Hepatic stellate cell (primary cell): ENCODE measurements around the gene SLAIN1.
"Not testable (repeated sequence)": the region's sequence is repeated elsewhere in the genome, so short reads cannot be mapped to it uniquely, and the experiment has no call there.

Experiments used
- DNase-seq: peaks from one replicate; pipeline ENCODE4 v3.0.0; 2011; ENCODE audit warnings: low spot score

The SLAIN1 gene

DNA sequence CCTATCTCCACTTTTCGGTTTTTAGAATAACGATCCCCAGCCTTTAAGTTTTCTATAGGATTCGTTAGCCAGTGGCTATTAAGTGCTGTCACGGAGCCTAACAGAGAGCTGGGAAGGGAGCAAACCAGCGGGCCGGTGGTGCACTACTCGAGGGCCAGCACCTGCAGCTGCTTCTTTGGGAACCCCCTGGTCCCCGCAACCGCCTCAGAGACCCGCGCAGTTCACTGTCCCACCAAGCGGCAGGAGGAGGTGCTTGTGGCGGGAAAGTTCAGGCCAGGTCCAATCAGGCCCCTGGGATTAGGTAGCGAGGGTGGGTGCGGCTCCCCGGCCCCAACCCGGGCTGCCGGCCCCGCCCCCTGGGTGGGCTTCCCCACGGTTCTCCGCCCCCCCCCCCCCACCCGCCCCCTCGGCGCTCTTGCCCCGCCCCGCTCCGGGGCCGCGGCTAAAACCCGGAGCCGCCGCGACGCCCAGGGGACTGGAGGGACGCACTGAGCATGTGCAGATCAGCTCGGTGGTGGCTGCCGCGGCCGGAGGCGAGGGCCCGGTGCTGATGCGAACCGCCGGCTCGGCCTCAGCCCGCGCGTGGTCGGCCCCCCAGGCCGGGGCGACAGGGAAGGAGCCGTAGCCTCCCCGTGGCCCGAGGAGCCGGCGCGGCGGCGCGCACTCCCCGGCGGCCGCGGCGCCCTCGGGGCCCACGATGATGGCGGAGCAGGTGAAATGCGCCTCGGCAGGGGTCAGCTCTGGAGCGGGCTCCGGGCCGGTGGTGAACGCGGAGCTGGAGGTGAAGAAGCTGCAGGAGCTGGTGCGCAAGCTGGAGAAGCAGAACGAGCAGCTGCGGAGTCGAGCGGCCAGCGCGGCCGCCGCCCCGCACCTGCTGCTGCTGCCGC, at the start of gene SLAIN1:
Gene SLAIN1, plus strand, starts transcription at position 471 of the 887 bp plus-strand sequence. Its CDS starts 227 bp downstream, at position 698.
- DNase-seq = peak; percentile 29

DNA sequence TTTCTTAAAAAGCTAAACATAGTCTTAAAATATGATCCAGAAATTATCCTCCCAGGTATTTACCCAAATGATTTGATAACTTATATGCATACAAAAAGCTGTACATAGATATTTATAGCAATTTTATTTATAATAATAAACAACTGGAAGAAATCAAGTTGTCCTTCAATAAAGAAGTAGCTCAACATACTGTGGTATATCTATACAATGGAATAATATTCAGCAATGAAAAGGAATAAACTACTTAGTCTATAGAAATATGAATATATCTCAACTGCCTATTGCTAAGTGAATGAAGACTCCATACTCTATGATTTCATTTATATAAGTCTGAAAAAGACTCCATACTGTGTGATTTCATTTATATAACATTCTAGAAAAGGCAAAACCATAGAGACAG, 47.1 kb upstream of the SLAIN1 start:
- DNase-seq = no peak

DNA sequence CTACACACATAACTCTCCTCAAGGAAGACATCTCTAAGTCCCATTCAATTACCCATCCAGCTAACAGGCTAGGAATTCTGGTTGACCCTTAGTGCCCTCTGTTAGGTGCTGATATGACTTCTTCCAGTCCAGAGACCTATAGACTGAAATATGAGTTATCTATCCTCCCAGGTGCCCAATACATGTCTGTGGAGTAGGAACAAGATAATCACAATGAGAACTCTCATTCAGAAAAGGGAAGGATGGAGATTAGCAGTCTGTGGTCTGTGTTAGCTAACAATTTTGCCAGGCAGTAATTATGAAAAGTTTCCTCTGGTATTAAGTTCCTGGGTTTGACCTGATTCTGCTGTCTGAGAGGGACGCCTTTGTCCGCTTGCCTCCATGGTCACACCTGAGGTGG, 44.2 kb upstream of the SLAIN1 start:
- DNase-seq = no peak

DNA sequence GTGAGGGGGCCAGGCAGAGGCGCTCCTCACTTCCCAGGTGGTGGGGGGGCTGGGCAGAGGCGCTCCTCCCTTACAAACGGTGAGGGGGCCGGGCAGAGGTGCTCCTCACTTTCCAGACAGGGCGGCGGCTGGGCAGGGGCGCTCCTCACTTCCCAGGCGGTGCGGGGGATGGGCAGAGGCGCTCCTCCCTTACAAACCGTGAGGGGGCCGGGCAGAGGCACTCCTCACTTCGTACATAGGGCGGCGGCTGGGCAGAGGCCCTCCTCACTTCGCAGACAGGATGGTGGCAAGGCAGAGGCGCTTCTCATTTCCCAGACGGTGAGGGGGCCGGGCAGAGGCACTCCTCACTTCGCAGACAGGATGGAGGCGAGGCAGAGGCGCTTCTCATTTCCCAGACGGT, 37.5 kb upstream of the SLAIN1 start:
- not testable (repeated sequence) for DNase-seq

DNA sequence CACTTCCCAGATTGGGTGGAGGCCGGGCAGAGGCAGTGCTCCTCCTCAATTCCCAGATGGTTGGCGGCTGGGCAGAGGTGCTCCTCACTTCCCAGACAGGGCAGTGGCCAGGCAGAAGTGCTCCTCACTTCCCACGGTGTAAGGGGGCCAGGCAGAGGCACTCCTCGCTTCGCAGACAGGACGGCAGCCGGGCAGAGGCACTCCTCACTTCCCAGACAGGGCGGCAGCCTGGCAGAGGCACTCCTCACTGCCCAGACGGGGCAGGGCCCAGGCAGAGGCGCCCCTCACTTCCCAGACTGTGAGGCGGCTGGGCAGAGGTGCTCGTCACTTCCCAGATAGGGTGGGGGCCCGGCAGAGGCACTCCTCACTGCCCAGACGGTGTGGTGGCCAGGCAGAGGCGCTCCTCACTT, 36.6 kb upstream of the SLAIN1 start:
- no peak for DNase-seq

DNA sequence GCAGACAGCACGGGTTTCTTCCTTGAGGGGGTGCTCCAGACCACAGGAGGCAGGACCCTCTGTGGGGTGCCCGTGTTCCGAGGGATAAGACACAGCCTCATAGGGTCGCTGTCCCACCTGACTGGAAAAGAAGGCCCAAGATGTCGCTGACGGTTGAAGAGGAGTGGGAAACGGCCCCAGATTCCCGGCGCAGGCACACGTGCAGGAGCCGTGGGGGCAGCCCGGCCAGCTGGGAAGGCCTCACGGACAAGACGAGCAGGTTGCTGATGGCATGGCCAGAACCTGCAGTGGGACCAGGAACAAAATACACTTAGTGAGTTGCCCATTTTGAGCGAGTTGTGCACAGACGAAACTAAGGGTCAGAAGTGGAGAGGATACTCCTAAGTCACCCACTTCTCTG, 35.2 kb upstream of the SLAIN1 start:
- not testable (repeated sequence) for DNase-seq

DNA sequence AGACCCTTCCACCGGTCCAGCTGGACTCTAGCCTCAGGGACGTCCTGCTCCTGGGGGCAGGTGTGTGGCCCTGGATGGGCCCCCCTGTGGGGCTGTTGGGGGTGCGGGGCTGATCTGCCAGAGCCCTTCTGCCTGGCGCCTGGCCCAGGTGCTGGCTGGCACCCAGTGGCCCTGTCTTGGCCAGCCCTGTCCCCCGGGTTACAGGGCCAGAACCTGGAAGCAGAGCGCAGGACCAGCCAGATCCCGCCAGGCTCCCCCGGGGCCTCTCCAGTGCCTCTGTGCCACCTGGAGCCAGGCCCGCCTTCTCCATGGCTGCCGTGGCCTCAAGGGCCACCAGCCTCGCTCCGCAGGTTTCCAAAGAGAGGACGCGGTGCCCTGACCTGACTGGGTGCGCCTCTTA, 34.7 kb upstream of the SLAIN1 start:
- not testable (repeated sequence) for DNase-seq

DNA sequence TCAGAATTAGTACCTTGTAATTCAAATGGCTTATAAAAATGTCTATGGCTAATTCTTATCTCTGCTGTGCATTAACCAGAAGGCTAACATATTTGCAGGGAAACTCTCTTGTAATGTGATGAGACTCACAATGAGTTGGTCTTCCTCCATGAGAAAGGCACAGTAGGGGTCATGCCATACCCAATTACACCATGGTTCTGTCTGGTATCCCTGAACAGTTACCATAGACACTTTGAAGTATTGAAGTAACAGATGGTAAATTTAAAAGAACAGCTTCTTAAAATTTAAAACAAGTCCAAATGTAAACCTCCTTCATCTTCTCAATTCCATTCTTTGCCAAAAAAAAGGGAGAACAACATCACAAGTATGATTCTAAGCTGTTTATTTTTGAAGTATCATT, 22.6 kb upstream of the SLAIN1 start:
- DNase-seq = no peak

DNA sequence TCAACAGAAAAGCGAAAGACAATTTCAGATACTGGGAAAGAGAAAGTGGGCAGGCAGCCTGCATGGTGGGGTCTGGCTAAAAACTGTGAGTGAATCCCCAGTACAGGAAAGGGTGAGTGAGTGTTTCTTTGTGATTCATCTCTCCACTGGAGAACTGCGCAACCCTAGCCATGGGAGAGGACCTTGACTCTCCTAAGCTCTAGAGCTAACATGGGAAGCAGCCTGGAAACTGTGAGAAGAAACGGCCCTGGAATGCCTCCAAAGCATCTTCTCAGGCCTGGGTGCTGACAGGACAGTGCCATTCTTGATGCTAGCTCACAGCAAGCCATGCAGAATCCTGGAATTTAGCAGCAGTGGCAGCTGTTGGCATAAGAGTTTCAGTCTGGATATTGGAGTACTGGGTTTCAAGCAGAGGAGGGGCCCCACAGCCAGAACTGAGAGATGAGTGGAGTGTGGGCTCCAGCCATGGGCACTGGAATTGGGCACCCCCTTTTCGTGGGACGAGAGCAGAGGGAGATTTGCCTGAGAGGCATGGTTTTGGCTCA, 18.7 kb upstream of the SLAIN1 start:
- DNase-seq = no peak

DNA sequence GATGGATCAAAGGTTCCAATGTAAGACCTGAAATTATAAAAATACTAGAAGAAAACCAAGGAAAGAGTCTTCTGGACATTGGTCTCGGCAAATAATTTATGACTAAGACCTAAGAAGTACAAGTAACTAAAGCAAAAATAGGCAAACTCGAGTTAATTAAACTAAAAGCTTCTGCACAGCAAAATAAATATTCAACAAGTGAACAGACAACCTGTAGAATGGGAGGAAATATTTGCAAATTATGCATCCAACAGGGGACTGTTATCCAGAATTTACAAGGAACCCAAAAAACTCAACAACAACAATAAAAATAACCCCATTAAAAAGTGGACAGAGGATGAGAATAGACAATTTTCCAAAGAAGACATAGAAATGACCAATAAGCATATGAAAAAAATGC, 9.7 kb upstream of the SLAIN1 start:
- DNase-seq = no peak

DNA sequence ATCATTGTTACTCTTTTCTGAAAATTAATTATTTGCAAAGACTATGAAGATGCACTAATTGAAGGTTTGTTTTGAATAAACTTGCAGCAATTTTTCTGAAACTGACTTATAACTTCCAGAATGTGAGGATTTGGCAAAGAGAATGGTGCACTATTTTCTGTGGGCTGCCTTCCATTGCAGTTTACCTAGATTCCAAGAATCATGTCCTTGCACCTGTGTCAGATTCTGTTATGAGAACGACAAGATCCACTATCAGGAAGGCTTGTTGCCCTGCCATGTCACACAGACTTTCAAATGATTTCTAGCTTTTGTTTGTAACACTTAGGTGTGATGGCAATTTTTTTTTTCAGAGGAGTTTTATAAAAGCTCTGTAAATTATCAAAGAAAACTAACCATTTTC, 5.6 kb upstream of the SLAIN1 start:
- no peak for DNase-seq

DNA sequence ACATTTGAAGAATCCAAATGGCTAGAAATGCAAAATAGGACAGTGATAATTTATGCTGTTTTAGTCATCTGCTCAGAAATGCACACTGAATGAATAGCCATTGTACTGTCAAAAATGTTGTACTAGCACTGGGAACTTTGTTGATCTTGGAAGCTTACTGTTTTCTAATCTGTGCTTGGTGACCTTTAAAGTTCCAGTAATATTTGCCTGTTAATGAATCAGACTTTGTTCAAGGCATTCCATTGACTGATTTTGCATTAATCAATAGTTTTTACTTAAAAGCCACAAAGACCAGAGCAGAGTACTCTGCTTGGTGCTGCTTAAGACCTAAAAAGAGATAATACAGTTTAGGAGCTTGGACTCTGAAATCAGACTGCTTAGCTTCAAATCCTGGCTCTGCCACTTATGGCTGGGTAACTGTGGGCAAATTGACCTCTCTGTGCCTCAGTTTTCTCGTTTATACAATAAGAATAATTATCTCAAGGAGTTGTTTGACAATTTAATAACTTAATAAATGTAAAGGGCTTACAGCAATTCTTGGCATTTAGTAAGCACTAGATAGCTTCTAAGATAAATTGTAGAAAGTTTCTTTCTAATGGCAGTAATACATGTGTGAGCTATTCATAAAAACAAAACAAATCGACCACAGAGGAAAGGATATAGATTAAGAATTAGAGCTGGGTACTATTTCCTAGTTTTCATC, 4.6 kb upstream of the SLAIN1 start:
- DNase-seq = no peak

DNA sequence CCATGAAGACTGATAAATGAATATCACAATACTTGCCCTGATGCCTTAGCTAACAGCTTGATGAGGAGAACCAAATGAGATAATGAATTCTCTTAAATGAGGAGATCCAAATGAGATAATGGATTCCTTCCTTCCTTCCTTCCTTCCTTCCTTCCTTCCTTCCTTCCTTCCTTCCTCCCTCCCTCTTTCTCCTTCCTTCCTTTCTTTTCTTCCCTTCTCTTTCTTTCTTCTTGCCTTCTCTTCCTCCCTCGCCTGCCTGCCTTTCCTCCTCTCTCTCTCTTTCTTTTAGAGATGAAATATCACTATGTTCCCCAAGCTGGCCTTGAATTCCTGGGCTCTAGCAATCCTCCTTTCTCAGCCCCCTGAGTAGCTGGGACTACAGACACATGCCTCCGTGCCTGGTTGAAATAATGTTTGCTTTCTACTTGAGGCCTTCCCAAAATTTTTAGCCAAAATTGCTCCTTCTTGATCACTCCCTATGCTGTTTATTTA, 4.0 kb upstream of the SLAIN1 start:
- DNase-seq = no peak

DNA sequence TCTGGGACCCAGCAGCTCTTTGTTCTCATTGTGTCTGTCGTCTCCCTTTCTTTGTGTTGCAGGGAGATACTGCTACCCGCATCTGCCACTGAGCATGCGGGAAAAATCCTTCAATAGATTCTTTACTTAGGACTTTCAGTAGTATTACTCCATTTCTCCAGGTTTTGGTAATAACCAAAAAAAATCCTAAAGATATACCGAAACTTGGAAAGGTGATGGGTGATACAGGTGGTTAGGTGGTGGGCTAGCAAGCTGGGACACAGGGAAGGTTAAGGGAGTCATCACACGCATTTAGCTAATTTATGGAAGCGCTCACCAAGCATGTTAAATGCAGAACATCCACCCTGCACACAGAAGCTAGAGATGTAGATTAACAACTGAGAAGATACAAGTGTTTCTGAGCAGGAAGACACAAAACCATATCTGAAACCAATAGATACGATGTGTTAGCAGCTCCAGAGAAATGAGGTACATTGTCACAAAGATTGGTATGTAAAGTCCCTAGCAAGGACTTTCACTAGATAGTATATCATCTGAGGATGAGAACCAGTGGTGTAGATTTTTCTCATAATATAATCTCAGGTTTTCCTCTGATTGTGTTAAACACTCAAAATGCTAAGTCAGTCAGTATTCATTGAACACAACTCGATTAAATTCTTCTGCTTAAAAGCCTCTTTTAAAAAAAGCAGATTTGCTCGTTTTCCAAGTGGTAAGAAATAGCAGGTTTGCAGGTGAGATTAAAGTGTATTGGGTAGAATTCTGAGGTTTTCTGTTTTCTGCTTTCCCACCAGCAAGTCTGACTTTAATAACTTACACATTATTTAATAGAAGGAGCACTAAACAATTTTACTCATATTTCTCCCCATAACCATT, 1.2 kb upstream of the SLAIN1 start:
- DNase-seq = no peak

DNA sequence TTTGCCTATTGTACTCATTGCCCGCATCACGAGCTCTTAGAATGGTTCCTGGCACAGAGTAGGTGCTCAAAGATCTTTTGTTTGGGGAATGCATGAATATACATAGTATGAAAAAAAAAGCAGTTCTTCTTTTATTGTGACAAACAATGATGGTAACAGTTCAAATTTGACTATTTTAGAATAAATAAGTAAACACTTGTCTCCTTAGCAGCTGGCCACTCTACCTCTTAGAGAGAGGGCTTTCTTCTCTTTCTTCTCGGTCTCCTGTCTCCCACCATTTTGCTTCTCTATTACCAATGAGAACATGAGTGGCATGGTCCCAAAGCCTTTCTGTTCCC, 639 bp upstream of the SLAIN1 start:
- no peak for DNase-seq

DNA sequence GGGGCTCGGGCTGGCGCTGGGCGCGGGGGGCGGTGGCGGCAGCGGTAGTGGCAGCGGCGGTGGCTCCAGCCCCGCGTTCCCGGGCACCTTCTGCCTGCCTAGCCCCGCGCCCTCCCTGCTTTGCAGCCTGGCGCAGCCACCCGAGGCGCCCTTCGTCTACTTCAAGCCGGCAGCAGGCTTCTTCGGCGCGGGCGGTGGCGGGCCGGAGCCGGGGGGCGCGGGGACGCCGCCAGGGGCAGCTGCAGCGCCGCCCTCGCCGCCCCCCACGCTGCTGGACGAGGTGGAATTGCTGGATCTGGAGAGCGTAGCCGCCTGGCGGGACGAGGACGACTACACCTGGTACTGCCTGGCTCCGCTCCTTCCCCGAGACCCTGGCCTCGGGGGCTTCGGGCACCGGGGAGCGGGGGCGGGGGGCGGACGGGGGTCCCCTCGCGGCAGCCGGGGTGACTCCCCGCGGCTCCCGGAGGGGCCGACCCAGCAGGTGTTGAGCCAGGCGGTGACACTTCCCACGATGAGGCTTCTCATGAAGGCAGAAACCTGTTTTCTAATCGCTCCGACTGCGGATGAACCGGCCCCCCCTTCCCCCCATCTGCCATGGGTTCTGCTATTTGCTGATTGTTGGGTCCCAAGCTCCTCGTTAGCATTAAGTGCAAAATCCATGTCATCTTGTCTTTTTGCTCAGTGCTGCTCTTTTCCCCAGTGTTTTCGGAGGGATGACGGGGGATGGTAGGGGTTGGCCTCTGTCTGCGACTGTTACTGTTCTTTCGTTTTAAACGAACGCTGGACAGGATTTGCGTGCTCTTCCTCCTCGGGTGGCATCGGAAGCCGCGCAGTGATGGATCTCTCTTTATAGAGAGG, 943 bp downstream of the SLAIN1 start:
- peak; percentile 8 for DNase-seq

DNA sequence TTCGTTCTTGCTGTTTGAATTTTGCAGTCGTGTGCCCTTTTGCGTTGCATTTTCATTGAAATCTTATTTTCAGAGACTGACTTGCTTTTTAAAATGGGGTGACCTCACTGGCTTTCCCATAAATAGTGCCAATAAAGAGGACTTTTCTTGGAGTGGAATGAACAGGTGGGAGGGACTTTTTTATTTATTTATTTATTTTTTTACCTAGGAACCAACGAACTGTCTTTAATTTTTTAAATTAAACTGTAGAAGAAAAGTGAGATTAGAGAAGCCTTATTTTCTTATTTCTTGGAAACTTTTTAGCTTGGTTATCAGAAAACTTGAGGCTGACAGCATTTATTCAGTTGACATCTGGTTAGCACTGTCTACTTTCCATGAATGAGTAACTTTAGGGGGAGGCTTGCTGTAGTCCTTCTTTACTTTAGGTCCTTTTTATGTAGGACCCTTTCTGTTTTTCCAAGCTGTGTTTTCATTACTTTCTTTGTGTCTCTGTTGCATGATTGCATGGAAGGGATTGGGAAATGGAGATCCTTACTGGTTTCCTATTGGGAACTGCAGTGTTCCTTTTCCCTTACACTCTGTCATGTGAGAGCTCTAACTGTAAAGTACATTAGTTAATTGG, 1.7 kb downstream of the SLAIN1 start:
- DNase-seq = no peak

DNA sequence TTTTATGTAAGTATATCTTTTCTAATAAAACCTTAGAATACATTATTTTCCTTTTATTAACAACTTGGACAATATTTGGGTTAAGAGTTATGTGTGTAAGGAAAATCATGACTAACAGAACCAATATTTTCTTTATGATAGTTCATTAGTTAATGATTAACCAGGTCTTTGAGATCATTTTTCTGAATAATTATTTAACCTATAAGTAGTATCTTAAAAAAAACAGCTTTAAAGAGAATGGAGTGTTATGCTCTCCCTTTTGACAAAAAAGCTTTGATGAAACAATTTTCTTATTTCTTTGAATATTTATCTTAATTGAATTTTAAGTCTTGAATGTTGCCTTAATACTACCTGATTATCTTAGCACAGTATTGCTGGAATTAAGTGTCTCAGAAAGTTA, 3.8 kb downstream of the SLAIN1 start:
- no peak for DNase-seq

DNA sequence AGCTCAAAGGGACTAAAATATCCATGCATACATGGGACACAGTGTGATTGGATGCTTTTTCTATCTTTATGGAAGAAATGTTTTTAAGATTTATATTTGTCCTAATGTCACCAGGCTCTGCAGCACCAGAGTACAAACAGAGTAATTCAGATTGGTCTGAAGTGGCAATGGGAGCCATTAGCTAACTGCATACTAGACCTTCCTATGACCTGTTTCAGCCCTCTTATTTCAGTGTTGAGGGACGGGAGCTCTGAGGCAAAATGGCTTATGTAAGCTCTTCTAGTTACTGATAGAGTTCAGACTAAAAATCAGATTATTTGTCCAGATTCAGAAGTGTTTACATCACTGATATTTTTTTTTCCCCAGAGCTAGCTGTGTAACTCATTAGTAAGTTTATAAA, 4.9 kb downstream of the SLAIN1 start:
- DNase-seq = no peak

DNA sequence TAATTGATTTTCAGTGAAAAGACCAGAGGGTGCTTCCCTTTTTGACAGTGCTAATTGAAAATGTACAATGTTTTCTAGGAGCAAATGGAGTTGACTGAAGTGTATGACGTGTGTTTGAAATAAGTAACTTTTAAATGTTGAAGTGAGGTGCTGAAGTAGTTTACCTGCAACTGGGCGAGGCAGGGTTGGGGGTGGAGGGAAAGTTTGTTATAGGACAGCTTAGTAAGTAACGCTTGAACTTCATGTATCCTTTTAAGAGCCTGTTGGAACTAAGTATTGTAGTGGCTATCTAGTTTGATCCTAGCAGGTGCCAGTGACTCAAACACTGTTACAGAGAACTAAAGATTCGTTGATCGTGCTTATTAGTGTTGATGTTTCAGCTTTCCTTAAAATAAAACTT, 5.9 kb downstream of the SLAIN1 start:
- no peak for DNase-seq
